Measurements from ENCODE around the gene PIP4K2A. TPM values are rescaled to one million over a fixed set of nuclear protein-coding genes. Genes with fewer than 3 reads are reported as not detected.

PIP4K2A gene
- total and polyA plus RNA-seq, 5 donors from 2014 or later: 41.3 to 156 (median 55.2) TPM

DNA sequence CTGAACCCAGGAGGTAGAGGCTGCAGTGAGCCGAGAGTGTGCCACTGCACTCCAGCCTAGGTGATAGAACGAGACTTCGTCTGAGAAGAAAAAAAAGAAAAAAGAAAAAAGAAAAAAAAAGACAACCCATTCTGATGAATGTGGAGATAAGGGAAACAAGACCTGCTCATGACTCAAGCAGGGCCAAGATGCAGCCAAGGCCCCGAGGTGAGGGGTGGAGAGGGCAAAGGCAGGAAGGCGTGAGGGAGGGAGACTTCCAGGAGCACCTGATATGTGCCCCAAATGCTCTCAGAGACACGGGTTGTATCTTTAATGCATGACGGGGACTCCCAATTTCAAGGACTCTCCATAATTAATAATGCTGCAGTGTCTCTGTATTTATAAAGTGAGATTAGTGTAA is 134.6 kb downstream of the PIP4K2A start:
- Histone ChIP-seq H3K36me3 (ENCODE audit: control insufficient read depth, insufficient read depth, low read length) (peaks cover 74% of the 10 kb centered on the region), H3K9me3 (ENCODE audit: control insufficient read depth in 2 of 2, low read length in 2 of 2) (no peaks in the 10 kb centered on the region), H3K4me3 (ENCODE audit: low read depth, low read length) (no peak overlapping the region), H3K27ac (ENCODE audit: insufficient read depth, low read length, poor library complexity, severe bottlenecking) (no peak overlapping the region), H3K4me1 (ENCODE audit: control insufficient read depth, insufficient read depth, low read length, poor library complexity, severe bottlenecking) (no peaks in the 10 kb centered on the region), H3K27me3 (ENCODE audit: control insufficient read depth, insufficient read depth, low read length) (no peaks in the 10 kb centered on the region)
- Mint-ChIP-seq H3K27me3 (no peaks in the 10 kb centered on the region), H3K4me1 (peaks cover 27 to 51% (median 35%) of the 10 kb centered on the region in 4 donors), H3K27ac (peak overlapping the region; percentile 12 to 81 (median 55)), H3K36me3 (peaks cover 69% of the 10 kb centered on the region), H3K9me3 (peaks cover 0 to 2% (median 0%) of the 10 kb centered on the region in 7 donors), H3K4me3 (no peak overlapping the region)
- ATAC-seq (ENCODE audit: low read depth in 2 of 2) (no peak), DNase-seq (no peak)

DNA sequence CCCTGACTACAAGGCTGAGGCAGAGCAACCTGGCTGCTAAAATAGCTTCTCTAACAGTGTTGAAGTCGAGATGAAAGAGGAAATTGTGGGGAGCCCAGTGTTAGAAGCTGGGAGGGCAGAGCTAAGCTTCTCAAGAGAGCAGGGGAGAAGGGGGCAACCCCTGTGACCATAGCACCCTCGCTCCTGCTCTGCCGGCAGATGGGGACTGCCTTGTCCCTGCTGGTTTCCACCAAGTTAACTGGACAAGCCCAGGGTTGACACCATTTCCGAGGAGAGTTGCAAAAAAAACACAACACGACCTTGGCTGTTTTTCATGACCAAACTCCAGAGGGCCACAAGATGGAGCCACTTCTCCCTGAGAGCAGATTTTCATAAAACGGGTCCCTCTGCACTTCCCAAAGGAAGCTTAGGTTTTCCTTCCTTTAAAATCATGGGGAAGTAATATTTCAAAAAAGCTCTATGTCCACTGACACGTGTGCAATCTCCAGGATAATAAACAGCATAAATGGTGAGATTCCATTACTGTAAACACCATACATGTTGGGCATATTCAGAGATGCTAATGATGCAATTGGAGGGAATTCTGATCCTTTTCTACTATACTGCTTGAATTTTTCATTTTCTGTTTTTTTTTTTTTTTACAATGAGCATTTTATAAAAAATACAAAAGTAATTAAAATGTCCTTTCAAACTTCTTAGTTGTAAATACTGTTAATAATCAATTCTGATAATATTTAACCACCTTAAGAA is 140.4 kb downstream of the PIP4K2A start:
- Histone ChIP-seq H3K27ac (ENCODE audit: insufficient read depth, low read length, poor library complexity, severe bottlenecking) (no peak overlapping the region), H3K4me3 (ENCODE audit: low read depth, low read length) (no peak overlapping the region), H3K9me3 (ENCODE audit: control insufficient read depth in 2 of 2, low read length in 2 of 2) (no peaks in the 10 kb centered on the region), H3K36me3 (ENCODE audit: control insufficient read depth, insufficient read depth, low read length) (peaks cover 66% of the 10 kb centered on the region), H3K27me3 (ENCODE audit: control insufficient read depth, insufficient read depth, low read length) (no peaks in the 10 kb centered on the region), H3K4me1 (ENCODE audit: control insufficient read depth, insufficient read depth, low read length, poor library complexity, severe bottlenecking) (peaks cover 8% of the 10 kb centered on the region)
- Mint-ChIP-seq H3K27ac (peak overlapping the region; percentile 57 to 80 (median 70)), H3K4me3 (no peak overlapping the region), H3K27me3 (no peaks in the 10 kb centered on the region), H3K36me3 (peaks cover 59% of the 10 kb centered on the region), H3K4me1 (peaks cover 38 to 71% (median 45%) of the 10 kb centered on the region in 4 donors), H3K9me3 (peaks cover 0 to 2% (median 0%) of the 10 kb centered on the region in 7 donors)
- ATAC-seq (ENCODE audit: low read depth in 2 of 2): no peak
- peak in 2 of 3 donors; percentile 19 to 34 for DNase-seq

DNA sequence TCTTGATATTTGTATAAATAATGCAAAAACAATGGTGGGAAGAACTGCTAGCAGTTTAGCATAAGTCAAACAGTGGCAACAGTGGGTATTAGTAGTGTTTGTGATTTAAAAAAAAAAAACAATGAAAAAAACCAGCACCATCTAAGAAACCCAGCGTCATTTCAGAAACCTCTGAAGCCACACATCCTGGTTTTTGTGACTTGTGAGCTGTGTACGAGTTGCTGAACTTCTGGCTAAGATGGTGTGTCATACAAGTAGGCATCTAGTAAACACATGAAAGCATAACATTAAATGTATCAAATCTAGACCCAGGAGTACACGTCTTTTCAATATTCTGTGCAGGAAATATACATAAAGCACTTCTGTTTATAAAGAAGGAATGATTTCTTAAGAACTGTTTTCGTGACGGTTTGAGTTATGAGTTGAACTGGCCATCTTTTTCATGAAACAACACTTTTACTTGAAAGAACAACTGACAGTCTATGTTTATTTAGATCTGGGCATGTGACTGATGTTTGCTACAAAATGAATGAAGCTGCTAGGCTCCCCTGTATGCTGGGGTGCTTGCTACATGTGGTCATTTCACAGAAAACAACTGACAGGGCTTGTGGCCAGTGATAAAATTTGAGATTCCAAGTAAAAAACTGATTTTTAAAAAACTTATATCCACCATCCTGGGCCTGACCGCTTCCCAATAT is 143.5 kb downstream of the PIP4K2A start:
- Histone ChIP-seq H3K27ac (ENCODE audit: insufficient read depth, low read length, poor library complexity, severe bottlenecking) (peak overlapping the region; percentile 38), H3K4me1 (ENCODE audit: control insufficient read depth, insufficient read depth, low read length, poor library complexity, severe bottlenecking) (peaks cover 8% of the 10 kb centered on the region), H3K9me3 (ENCODE audit: control insufficient read depth in 2 of 2, low read length in 2 of 2) (no peaks in the 10 kb centered on the region), H3K4me3 (ENCODE audit: low read depth, low read length) (no peak overlapping the region), H3K36me3 (ENCODE audit: control insufficient read depth, insufficient read depth, low read length) (peaks cover 71% of the 10 kb centered on the region), H3K27me3 (ENCODE audit: control insufficient read depth, insufficient read depth, low read length) (no peaks in the 10 kb centered on the region)
- DNase-seq (peak; percentile 10 to 60 (median 57)), ATAC-seq (ENCODE audit: low read depth in 2 of 2) (peak; percentile 89 to 93)
- H3K27me3 Mint-ChIP-seq: no peaks in the 10 kb centered on the region
- H3K4me3 Mint-ChIP-seq: peak overlapping the region in 1 of 4 donors; percentile 2
- peak overlapping the region; percentile 15 to 87 (median 18) for H3K27ac Mint-ChIP-seq
- H3K9me3 Mint-ChIP-seq: peaks cover 0 to 3% (median 0%) of the 10 kb centered on the region in 7 donors
- H3K4me1 Mint-ChIP-seq: peaks cover 34 to 64% (median 41%) of the 10 kb centered on the region in 4 donors
- peaks cover 63% of the 10 kb centered on the region for H3K36me3 Mint-ChIP-seq

DNA sequence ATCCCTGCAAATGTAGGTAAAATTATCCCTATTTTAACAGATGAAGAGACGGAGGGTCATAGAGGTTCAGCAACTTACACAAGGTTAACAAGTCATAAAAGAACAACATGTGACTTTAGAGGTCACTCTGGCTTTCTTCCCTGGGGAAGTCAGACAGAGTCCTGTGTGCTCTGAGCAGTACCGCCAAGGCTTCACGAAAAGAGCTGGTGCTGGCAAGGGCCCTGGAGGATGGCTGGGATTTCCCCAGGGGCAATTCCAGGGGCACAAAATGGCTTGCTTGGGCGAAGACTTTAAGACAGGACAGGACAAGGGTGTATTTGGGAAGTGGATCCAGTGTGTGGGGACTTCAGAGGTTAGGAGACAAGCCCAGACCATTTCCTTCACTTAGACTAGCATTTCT is 144.1 kb downstream of the PIP4K2A start:
- DNase-seq (no peak), ATAC-seq (ENCODE audit: low read depth in 2 of 2) (peak in 1 of 2 donors; percentile 5)
- H3K4me3 ChIP-seq (ENCODE audit: low read depth, low read length): no peak overlapping the region
- peaks cover 63% of the 10 kb centered on the region for H3K36me3 Mint-ChIP-seq
- H3K27ac Mint-ChIP-seq: peak overlapping the region; percentile 56 to 87 (median 86)
- peak overlapping the region; percentile 38 for H3K27ac ChIP-seq (ENCODE audit: insufficient read depth, low read length, poor library complexity, severe bottlenecking)
- no peaks in the 10 kb centered on the region for H3K9me3 ChIP-seq (ENCODE audit: control insufficient read depth in 2 of 2, low read length in 2 of 2)
- peaks cover 71% of the 10 kb centered on the region for H3K36me3 ChIP-seq (ENCODE audit: control insufficient read depth, insufficient read depth, low read length)
- no peak overlapping the region for H3K4me3 Mint-ChIP-seq
- H3K9me3 Mint-ChIP-seq: peaks cover 0 to 3% (median 0%) of the 10 kb centered on the region in 7 donors
- H3K4me1 Mint-ChIP-seq: peaks cover 33 to 61% (median 37%) of the 10 kb centered on the region in 4 donors
- H3K4me1 ChIP-seq (ENCODE audit: control insufficient read depth, insufficient read depth, low read length, poor library complexity, severe bottlenecking): peaks cover 8% of the 10 kb centered on the region
- no peaks in the 10 kb centered on the region for H3K27me3 ChIP-seq (ENCODE audit: control insufficient read depth, insufficient read depth, low read length)
- no peaks in the 10 kb centered on the region for H3K27me3 Mint-ChIP-seq

DNA sequence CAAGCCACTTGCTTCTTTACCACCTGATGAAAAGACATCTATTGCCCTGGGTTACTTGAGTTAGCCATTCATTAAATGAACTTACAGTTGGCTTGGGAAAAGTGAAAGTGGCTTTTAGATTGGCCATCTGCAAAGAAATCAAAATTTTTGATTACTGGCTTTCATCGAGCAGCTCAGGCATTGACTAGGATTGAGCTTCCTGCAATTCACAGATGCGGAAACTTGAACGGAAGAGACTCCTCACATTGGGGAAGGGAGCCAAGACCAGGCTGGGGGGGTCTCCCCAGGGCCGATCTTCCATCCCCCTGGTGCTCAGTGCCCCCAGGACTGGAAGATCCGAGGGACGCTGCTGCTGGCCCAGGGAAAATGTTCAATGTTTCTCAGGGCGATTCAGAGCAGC is 145.4 kb downstream of the PIP4K2A start:
- H3K4me1 ChIP-seq (ENCODE audit: control insufficient read depth, insufficient read depth, low read length, poor library complexity, severe bottlenecking): peaks cover 8% of the 10 kb centered on the region
- H3K9me3 ChIP-seq (ENCODE audit: control insufficient read depth in 2 of 2, low read length in 2 of 2): no peaks in the 10 kb centered on the region
- Mint-ChIP-seq H3K4me1 (peaks cover 29 to 55% (median 39%) of the 10 kb centered on the region in 4 donors), H3K27me3 (no peaks in the 10 kb centered on the region), H3K9me3 (peaks cover 0 to 3% (median 0%) of the 10 kb centered on the region in 7 donors), H3K36me3 (peaks cover 64% of the 10 kb centered on the region), H3K27ac (peak overlapping the region in 2 of 3 donors; percentile 14 to 87), H3K4me3 (no peak overlapping the region)
- H3K27me3 ChIP-seq (ENCODE audit: control insufficient read depth, insufficient read depth, low read length): no peaks in the 10 kb centered on the region
- ATAC-seq (ENCODE audit: low read depth in 2 of 2): no peak
- H3K27ac ChIP-seq (ENCODE audit: insufficient read depth, low read length, poor library complexity, severe bottlenecking): no peak overlapping the region
- H3K4me3 ChIP-seq (ENCODE audit: low read depth, low read length): no peak overlapping the region
- H3K36me3 ChIP-seq (ENCODE audit: control insufficient read depth, insufficient read depth, low read length): peaks cover 84% of the 10 kb centered on the region
- DNase-seq: no peak

DNA sequence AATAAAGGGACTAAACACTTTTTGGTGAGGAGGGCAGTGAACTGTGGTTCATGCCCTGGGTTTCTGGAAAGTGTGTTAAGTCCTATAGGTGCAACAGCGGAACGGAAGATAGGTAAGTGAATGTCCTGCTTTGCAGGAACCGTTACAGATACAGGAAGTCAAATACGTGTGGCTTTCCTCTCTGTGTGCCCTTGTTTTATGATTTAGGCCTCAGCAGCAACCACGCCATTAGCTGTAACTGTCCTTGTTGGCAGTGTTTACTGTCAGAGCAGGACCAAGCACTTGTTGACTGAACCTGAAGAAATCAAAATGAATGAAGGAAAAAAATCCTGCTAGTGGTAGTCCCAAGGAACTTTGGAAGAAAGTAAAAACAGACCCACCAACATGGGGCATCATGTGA is 150.3 kb downstream of the PIP4K2A start:
- H3K36me3 Mint-ChIP-seq: peaks cover 49% of the 10 kb centered on the region
- H3K4me3 ChIP-seq (ENCODE audit: low read depth, low read length): no peak overlapping the region
- peaks cover 0 to 3% (median 0%) of the 10 kb centered on the region in 7 donors for H3K9me3 Mint-ChIP-seq
- ATAC-seq (ENCODE audit: low read depth in 2 of 2) (no peak), DNase-seq (no peak)
- peaks cover 13 to 33% (median 19%) of the 10 kb centered on the region in 4 donors for H3K4me1 Mint-ChIP-seq
- H3K27me3 Mint-ChIP-seq: no peaks in the 10 kb centered on the region
- H3K4me3 Mint-ChIP-seq: no peak overlapping the region
- peaks cover under 1% of the 10 kb centered on the region for H3K4me1 ChIP-seq (ENCODE audit: control insufficient read depth, insufficient read depth, low read length, poor library complexity, severe bottlenecking)
- H3K27ac Mint-ChIP-seq: peak overlapping the region in 2 of 3 donors; percentile 73 to 82
- H3K27ac ChIP-seq (ENCODE audit: insufficient read depth, low read length, poor library complexity, severe bottlenecking): no peak overlapping the region
- no peaks in the 10 kb centered on the region for H3K27me3 ChIP-seq (ENCODE audit: control insufficient read depth, insufficient read depth, low read length)
- no peaks in the 10 kb centered on the region for H3K9me3 ChIP-seq (ENCODE audit: control insufficient read depth in 2 of 2, low read length in 2 of 2)
- H3K36me3 ChIP-seq (ENCODE audit: control insufficient read depth, insufficient read depth, low read length): peaks cover 76% of the 10 kb centered on the region

DNA sequence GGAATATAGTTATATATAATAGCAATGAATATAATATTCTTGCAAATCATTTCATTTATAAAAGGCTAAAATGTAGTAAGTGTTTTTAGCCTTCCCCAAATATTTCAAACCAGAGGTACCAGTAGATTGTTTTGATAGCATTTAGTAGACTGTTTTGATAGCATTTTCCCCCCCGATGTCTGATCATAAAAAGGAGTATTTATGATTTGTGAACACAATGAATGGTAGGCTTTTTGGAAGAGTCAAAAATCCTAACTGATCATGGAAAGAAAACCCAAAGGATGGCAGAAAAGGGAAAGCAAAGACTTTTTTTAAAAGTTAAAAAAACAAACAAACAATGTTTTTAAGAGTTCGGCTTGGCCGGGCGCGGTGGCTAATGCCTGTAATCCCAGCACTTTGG is 152.5 kb downstream of the PIP4K2A start:
- no peak overlapping the region for H3K27ac ChIP-seq (ENCODE audit: insufficient read depth, low read length, poor library complexity, severe bottlenecking)
- H3K4me3 ChIP-seq (ENCODE audit: low read depth, low read length): no peak overlapping the region
- DNase-seq: no peak
- H3K36me3 ChIP-seq (ENCODE audit: control insufficient read depth, insufficient read depth, low read length): peaks cover 69% of the 10 kb centered on the region
- Mint-ChIP-seq H3K9me3 (peaks cover 0 to 1% (median 0%) of the 10 kb centered on the region in 7 donors), H3K4me3 (no peak overlapping the region), H3K27me3 (no peaks in the 10 kb centered on the region), H3K36me3 (peaks cover 32% of the 10 kb centered on the region), H3K4me1 (peaks cover 15 to 28% (median 16%) of the 10 kb centered on the region in 4 donors), H3K27ac (peak overlapping the region in 1 of 3 donors; percentile 38)
- ATAC-seq (ENCODE audit: low read depth in 2 of 2): no peak
- H3K4me1 ChIP-seq (ENCODE audit: control insufficient read depth, insufficient read depth, low read length, poor library complexity, severe bottlenecking): no peaks in the 10 kb centered on the region
- no peaks in the 10 kb centered on the region for H3K9me3 ChIP-seq (ENCODE audit: control insufficient read depth in 2 of 2, low read length in 2 of 2)
- H3K27me3 ChIP-seq (ENCODE audit: control insufficient read depth, insufficient read depth, low read length): no peaks in the 10 kb centered on the region

Measured in CD4-positive, CD25-positive, alpha-beta regulatory T cell (primary cell).